SH-SY5Y (cell line): Measurements from ENCODE around the gene NGDN.

Source experiments
- GATA2 ChIP-seq: IDR thresholded peaks from 2 replicates; pipeline ENCODE4 v1.6.1; 2011; ENCODE audit warnings: mild to moderate bottlenecking, low read depth, low read length
- GATA3 ChIP-seq: IDR thresholded peaks from 2 replicates; pipeline ENCODE4 v1.6.1; 2011; ENCODE audit warnings: low read depth, mild to moderate bottlenecking, low read length, moderate library complexity

- TF ChIP-seq GATA2, result no peak
- TF ChIP-seq GATA3, result no peak
Measured at GRCh38 chr14:23517650-23518326, 48.3 kb downstream of the NGDN start.
